Thyroid gland (tissue), 4 donors: ENCODE results near the gene IL17RD. TPM values are rescaled to one million over a fixed set of nuclear protein-coding genes. Genes with fewer than 3 reads are reported as not detected.

Source experiments
- DNase-seq, 2 donors: peaks; one replicate each; pipeline ENCODE4 v3.0.0-alpha.2; 2019
- H3K27ac ChIP-seq, 3 donors: fragments of 200-600 bp; sonication (generic); 1 replicate in 2 of 3; 2 replicates in 1 of 3; pipeline ENCODE4 v1.5.1; 2016 to 2019; ENCODE audit warnings: mild to moderate bottlenecking in 1 of 3, moderate library complexity in 1 of 3
- H3K27me3 ChIP-seq: fragments of 200-600 bp; sonication (generic); one replicate; pipeline ENCODE4 v1.5.1; 2019
- H3K36me3 ChIP-seq, 2 donors: fragments of 200-600 bp; sonication (generic); one replicate each; pipeline ENCODE4 v1.5.1; 2016 to 2019
- H3K4me1 ChIP-seq, 2 donors: fragments of 200-600 bp; sonication (generic); one replicate each; pipeline ENCODE4 v1.5.1; 2017 to 2019
- H3K4me3 ChIP-seq, 3 donors: fragments of 200-600 bp; sonication (generic); replicated peaks in 1 of 3; 1 replicate in 2 of 3; 2 replicates in 1 of 3; pipeline ENCODE4 v1.5.1; 2016; ENCODE audit warnings: mild to moderate bottlenecking in 1 of 3
- H3K9me3 ChIP-seq: fragments of 200-600 bp; sonication (generic); one replicate; pipeline ENCODE4 v1.5.1; 2017
- POLR2A ChIP-seq, 2 donors: fragments of 450-650 bp; IDR thresholded peaks; one replicate each; pipeline ENCODE4 v1.6.1; 2017; ENCODE audit warnings: antibody characterized with exemption in 2 of 2, mild to moderate bottlenecking in 2 of 2, moderate library complexity in 1 of 2
- WGBS, 2 donors: methylation state at CpG; one replicate each; pipeline ENCODE4 v1.1.5; 2017; 5-methylcytosine and 5-hydroxymethylcytosine counted together
- intact Hi-C: fragments of 100-400 bp; cut with DNase I; formaldehyde crosslinking; loops from one replicate; pipeline ENCODE4 v1.15.1; 2023
- total RNA-seq, 4 donors: library from RNA; depleted of rRNA; stranded (reverse); fragments of >200 nt; gene quantifications; one replicate each; pipeline ENCODE4 v1.2.3, GENCODE V29; 2016
- TF ChIP-seq, protein P1 (sequence below), 6 experiments: fragments of 200-600 bp in 3 of 6; fragments of 450-650 bp in 3 of 6; sonication (generic) in 3 of 6; IDR thresholded peaks; one replicate each; pipeline ENCODE4 v1.5.1; 2016 to 2019; ENCODE audit warnings: antibody characterized with exemption in 6 of 6, mild to moderate bottlenecking in 2 of 6, inconsistent platforms in 1 of 6, moderate library complexity in 1 of 6

The IL17RD gene
- total RNA-seq, 4 donors from 2014 or later: 0.59 to 2.6 (median 1.4) TPM

DNA sequence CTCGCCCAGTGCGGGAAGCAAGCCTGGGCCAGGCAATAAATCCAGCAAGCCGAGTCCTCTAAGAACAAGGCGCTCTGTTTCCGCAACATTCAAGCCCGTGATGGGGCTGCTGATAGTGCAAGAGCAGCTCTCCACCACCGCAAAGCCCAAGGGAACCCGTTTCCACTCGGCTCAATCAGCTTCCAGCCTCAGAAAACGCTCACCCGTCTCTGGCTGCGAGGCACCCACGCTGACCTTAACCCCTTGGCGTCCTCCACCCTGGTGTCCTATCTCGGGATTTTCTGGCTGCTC, 86.9 kb downstream of the IL17RD start:
- Histone ChIP-seq H3K9me3 (no peaks in the 10 kb centered on the region), H3K36me3 (no peaks in the 10 kb centered on the region), H3K27ac (peak overlapping the region in 2 of 3 donors; percentile 20 to 56), H3K27me3 (no peaks in the 10 kb centered on the region), H3K4me3 (peak overlapping the region; percentile 6 to 92 (median 81)), H3K4me1 (peaks cover 6 to 10% of the 10 kb centered on the region in 2 donors)
- intact Hi-C loops: loop anchor here (5.0 kb wide), 1 partner anchor 81 kb away; no protein-coding TSS in a partner anchor
- DNase-seq: peak; percentile 54 to 58
- no peak for TF ChIP-seq POLR2A (IDR thresholded peaks at IDR 0.05)
- TF ChIP-seq, protein P1, sequence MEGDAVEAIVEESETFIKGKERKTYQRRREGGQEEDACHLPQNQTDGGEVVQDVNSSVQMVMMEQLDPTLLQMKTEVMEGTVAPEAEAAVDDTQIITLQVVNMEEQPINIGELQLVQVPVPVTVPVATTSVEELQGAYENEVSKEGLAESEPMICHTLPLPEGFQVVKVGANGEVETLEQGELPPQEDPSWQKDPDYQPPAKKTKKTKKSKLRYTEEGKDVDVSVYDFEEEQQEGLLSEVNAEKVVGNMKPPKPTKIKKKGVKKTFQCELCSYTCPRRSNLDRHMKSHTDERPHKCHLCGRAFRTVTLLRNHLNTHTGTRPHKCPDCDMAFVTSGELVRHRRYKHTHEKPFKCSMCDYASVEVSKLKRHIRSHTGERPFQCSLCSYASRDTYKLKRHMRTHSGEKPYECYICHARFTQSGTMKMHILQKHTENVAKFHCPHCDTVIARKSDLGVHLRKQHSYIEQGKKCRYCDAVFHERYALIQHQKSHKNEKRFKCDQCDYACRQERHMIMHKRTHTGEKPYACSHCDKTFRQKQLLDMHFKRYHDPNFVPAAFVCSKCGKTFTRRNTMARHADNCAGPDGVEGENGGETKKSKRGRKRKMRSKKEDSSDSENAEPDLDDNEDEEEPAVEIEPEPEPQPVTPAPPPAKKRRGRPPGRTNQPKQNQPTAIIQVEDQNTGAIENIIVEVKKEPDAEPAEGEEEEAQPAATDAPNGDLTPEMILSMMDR (IDR thresholded peaks at IDR 0.05): no peak
- 6% methylated on average over 9 to 10 of the region's 15 CpGs for WGBS, 2 donors

DNA sequence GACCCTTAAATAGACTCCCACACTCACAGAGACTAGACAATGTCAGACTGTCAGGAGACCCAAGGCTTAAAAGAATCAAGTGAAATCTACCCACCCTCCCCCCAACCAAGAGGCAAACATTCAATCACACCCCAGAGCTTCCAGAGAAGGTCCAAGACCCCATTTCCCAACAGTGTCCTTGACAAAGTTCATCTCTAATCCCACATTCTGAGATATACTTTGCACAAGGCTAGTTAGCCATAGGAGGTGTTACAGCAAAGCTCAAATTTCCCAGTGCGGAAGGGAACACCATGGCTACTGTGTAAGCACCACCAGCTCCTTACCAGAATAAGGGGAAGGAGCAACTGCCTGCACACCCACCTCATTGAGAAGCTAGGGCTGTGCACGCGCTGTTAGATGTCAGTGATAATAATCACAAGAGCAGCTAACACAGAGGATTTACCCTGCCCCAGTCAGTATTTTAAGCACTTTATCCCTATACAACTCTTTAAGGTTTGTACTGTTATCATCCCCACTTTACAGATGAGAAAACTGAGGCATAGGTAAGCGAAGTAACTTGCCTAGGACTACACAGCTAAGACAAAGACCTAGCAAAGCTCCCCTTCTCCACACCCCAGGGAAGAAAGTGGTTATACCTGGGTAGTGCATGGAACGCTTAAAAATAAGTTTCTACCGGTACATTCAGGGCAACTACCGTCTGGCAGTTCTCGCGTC, 87.4 kb downstream of the IL17RD start:
- peak overlapping the region; percentile 6 to 92 (median 81) for H3K4me3 ChIP-seq
- H3K27me3 ChIP-seq: no peaks in the 10 kb centered on the region
- H3K9me3 ChIP-seq: no peaks in the 10 kb centered on the region
- H3K36me3 ChIP-seq: no peaks in the 10 kb centered on the region
- peak overlapping the region in 1 of 3 donors; percentile 20 for H3K27ac ChIP-seq
- 45 to 51% methylated on average over 9 of the region's 9 CpGs for whole genome bisulfite sequencing, 2 donors
- DNase-seq: no peak
- intact Hi-C loops: loop anchor here (5.0 kb wide), 1 partner anchor 80 kb away; no protein-coding TSS in a partner anchor
- no peak for TF ChIP-seq POLR2A (IDR thresholded peaks at IDR 0.05)
- TF ChIP-seq, protein P1 (IDR thresholded peaks at IDR 0.05): no peak
- H3K4me1 ChIP-seq: peaks cover 6 to 10% of the 10 kb centered on the region in 2 donors

DNA sequence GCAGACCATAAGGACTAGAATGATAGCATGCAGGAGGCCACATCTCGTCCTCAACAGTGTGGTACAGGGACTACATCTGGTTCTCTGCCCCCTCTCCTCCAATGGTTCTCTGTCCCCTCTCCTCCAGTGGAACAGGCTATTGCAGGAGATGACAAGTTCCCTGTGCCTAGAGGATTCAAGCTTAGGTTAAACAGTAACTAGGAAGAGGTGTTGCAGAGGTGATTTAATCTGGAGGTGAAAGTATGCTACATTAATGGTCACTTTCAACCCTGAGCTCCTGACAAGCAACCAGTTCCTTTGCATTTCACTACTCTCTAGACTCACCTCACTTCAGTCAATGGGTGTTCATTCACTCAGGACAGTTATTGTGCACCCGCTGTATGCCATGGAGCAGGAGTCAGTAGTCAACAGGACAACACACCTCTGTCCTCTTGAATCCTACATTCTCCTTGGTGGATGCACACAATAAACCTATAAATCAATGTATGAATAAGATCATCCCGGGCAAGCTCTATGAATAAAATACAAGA, 88.7 kb downstream of the IL17RD start:
- no peak for TF ChIP-seq POLR2A (IDR thresholded peaks at IDR 0.05)
- TF ChIP-seq, protein P1 (IDR thresholded peaks at IDR 0.05): no peak
- 97 to 99% methylated on average over 3 of the region's 3 CpGs for WGBS, 2 donors
- Histone ChIP-seq H3K9me3 (no peaks in the 10 kb centered on the region), H3K36me3 (no peaks in the 10 kb centered on the region), H3K4me3 (no peak overlapping the region), H3K27me3 (no peaks in the 10 kb centered on the region), H3K27ac (no peak overlapping the region), H3K4me1 (peaks cover 6 to 10% of the 10 kb centered on the region in 2 donors)
- intact Hi-C loops: loop anchor here (5.0 kb wide), 1 partner anchor 79 kb away; no protein-coding TSS in a partner anchor
- no peak for DNase-seq

DNA sequence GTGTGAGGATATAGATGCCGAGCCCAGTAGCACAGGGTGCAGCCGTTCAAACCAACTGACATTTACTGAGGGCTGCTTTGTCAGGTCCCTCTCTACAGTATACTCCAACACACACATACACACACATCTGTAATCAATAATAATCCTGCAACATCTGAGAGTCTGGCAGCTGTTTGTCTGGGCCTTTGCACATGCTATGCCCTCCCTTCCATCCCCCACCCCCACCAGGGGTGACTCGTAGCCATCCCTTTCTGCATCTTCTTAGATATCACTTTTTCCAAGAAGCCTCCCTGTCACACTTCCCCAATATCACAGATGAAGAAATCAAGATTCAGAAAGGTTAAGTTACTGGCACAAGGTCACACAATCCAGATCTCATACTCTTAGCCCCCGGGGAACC, 91.0 kb downstream of the IL17RD start:
- 99% methylated on average over 4 of the region's 4 CpGs for WGBS, 2 donors
- intact Hi-C loops: no loop called here
- TF ChIP-seq POLR2A (IDR thresholded peaks at IDR 0.05): no peak
- TF ChIP-seq, protein P1 (IDR thresholded peaks at IDR 0.05): no peak
- no peak overlapping the region for H3K27ac ChIP-seq
- no peaks in the 10 kb centered on the region for H3K9me3 ChIP-seq
- no peak overlapping the region for H3K4me3 ChIP-seq
- H3K27me3 ChIP-seq: no peaks in the 10 kb centered on the region
- peaks cover 11 to 18% of the 10 kb centered on the region in 2 donors for H3K4me1 ChIP-seq
- DNase-seq: no peak
- no peaks in the 10 kb centered on the region for H3K36me3 ChIP-seq

- H3K27me3 ChIP-seq: no peaks in the 10 kb centered on the region
- DNase-seq: no peak
- WGBS, 2 donors: 86 to 92% methylated on average over 2 to 3 of the region's 3 CpGs
- H3K36me3 ChIP-seq: no peaks in the 10 kb centered on the region
- intact Hi-C loops: no loop called here
- H3K4me1 ChIP-seq: peaks cover 15 to 23% of the 10 kb centered on the region in 2 donors
- no peak overlapping the region for H3K27ac ChIP-seq
- TF ChIP-seq POLR2A (IDR thresholded peaks at IDR 0.05): no peak
- TF ChIP-seq, protein P1 (IDR thresholded peaks at IDR 0.05): no peak
- H3K4me3 ChIP-seq: no peak overlapping the region
- H3K9me3 ChIP-seq: no peaks in the 10 kb centered on the region
Observed at GRCh38 chr3:57073628-57074027, 91.5 kb downstream of the IL17RD start.
